Measurements from ENCODE around the gene SLC30A1. TPM values are rescaled to one million over a fixed set of nuclear protein-coding genes. Genes with fewer than 3 reads are reported as not detected.

SLC30A1 gene
- total and polyA plus RNA-seq, 2 of the 8 experiments (the other 6 are each of a cell fraction or from before 2014, with no cell fraction given) = 4.5 to 14.0 TPM

- no peaks in the 10 kb centered on the region for H3K79me2 ChIP-seq (ENCODE audit: control insufficient read depth in 1 of 2, insufficient read depth in 2 of 2, low read length in 2 of 2)
- H4K5ac ChIP-seq (ENCODE audit: insufficient read length, low read depth, low read length) = no peak overlapping the region
- no peaks in the 10 kb centered on the region; a peak in 1 of 7 replicates for H3K4me1 ChIP-seq (replicated peaks in 1 of 4; ENCODE audit: control insufficient read depth in 3 of 4, insufficient read depth in 4 of 4, low read length in 3 of 4)
- H3K14ac ChIP-seq (ENCODE audit: insufficient read length) = no peak overlapping the region
- no peak overlapping the region for H3K18ac ChIP-seq (ENCODE audit: extremely low read depth, low read length)
- TF ChIP-seq SAP30 (IDR thresholded peaks at IDR 0.05; ENCODE audit: insufficient read depth, insufficient replicate concordance, low read length) (no peak), KDM1A (IDR thresholded peaks at IDR 0.05; ENCODE audit: borderline replicate concordance, low read length) (no peak), FOSL1 (IDR thresholded peaks at IDR 0.05; ENCODE audit: insufficient read depth, low read depth, low read length) (no peak)
- H3K36me3 ChIP-seq (ENCODE audit: control insufficient read depth in 2 of 4, insufficient read depth in 4 of 4, low read length in 3 of 4) = no peaks in the 10 kb centered on the region
- no peak overlapping the region for H4K91ac ChIP-seq (replicated peaks; ENCODE audit: insufficient read length, low read length)
- peak overlapping the region; percentile 91 for H2AFZ ChIP-seq (ENCODE audit: low read length)
- no peak overlapping the region for H3K56ac ChIP-seq (replicated peaks; ENCODE audit: insufficient read length, low read depth, low read length)
- H3K27ac ChIP-seq (ENCODE audit: low read depth, low read length) = no peak overlapping the region
- H2BK5ac ChIP-seq (ENCODE audit: low read depth, low read length) = no peak overlapping the region
- H4K20me1 ChIP-seq (replicated peaks in 1 of 2; ENCODE audit: control insufficient read depth in 1 of 2, insufficient read depth in 2 of 2, low read length in 2 of 2) = no peaks in the 10 kb centered on the region
- H2BK120ac ChIP-seq (replicated peaks; ENCODE audit: low read depth, low read length) = no peak overlapping the region
- WGBS, 2 experiments (ENCODE audit: extremely low coverage in 1 of 2, insufficient coverage in 1 of 2, insufficient read length in 1 of 2, insufficient replicate concordance in 2 of 2, low coverage in 1 of 2, low lambda C conversion rate in 2 of 2, missing lambda C conversion rate in 1 of 2) = 86% methylated on average over 5 of the region's 5 CpGs; no CpG with 5 or more reads in 1 of the 2 experiments
- FAIRE-seq = no peak
- no peak overlapping the region for H2BK15ac ChIP-seq (ENCODE audit: low read length)
- H2BK12ac ChIP-seq (ENCODE audit: low read depth, low read length) = no peak overlapping the region
- H3K27me3 ChIP-seq (replicated peaks in 1 of 4; ENCODE audit: control insufficient read depth in 3 of 4, extremely low read depth in 1 of 4, insufficient read depth in 3 of 4, low read length in 3 of 4) = no peaks in the 10 kb centered on the region
- H3K79me1 ChIP-seq (ENCODE audit: low read depth, low read length) = no peaks in the 10 kb centered on the region
- no peak overlapping the region for H2BK20ac ChIP-seq (ENCODE audit: low read length)
- H3K4ac ChIP-seq (replicated peaks; ENCODE audit: insufficient read length, low read depth, low read length) = no peak overlapping the region
- no peak overlapping the region for H3K23ac ChIP-seq (ENCODE audit: insufficient read length)
- CTCF ChIA-PET (ENCODE audit: partially characterized antibody) = interaction anchor here (0.7 to 1.7 kb wide), 3 partner anchors 11 to 37 kb away, joined by 3 to 7 read pairs (median 4); no protein-coding TSS in a partner anchor
- H2AK5ac ChIP-seq (ENCODE audit: low read depth, low read length) = no peak overlapping the region
- H3K9ac ChIP-seq (replicated peaks in 1 of 4; ENCODE audit: extremely low read depth in 1 of 4, low read depth in 3 of 4, low read length in 3 of 4) = no peak overlapping the region
- peaks cover 4% of the 10 kb centered on the region; the same call in 1 of the 2 replicates for H3K23me2 ChIP-seq (ENCODE audit: low read depth, low read length)
- H3K4me3 ChIP-seq (ENCODE audit: extremely low read depth in 1 of 4, insufficient read depth in 2 of 4, low read depth in 3 of 4, low read length in 4 of 4) = no peak overlapping the region
- no peak for DNase-seq (ENCODE audit: low read depth in 1 of 2, low spot score in 2 of 2)
- no peaks in the 10 kb centered on the region for H3K9me3 ChIP-seq (ENCODE audit: insufficient read depth in 2 of 2, low read depth in 1 of 2, low read length in 1 of 2)
- POLR2A ChIA-PET (ENCODE audit: partially characterized antibody) = interaction anchor here (0.7 kb wide), 1 partner anchor 17 kb away, joined by 4 read pairs; no protein-coding TSS in a partner anchor
- no peak overlapping the region for H3K4me2 ChIP-seq (ENCODE audit: insufficient read depth in 1 of 2, low read depth in 2 of 2, low read length in 2 of 2)
- H4K8ac ChIP-seq (ENCODE audit: extremely low read depth, insufficient read depth, low read length) = peak overlapping the region; percentile 71; the same call in 1 of the 2 replicates
Observed at GRCh38 chr1:211616965-211617297, 38.0 kb upstream of the SLC30A1 start.
